ENCODE measurements around the gene XRN2. TPM values are rescaled to one million over a fixed set of nuclear protein-coding genes. Genes with fewer than 3 reads are reported as not detected.

XRN2 gene
- total RNA-seq, 3 donors from 2014 or later (not counting 1 experiment from before 2014, with no cell fraction given): 52.9 to 61.8 (median 57.4) TPM

Other genes starting within 250 kb of the XRN2 start
- gene LINC00237, start 197.0 kb upstream of the XRN2 start, total RNA-seq: not detected
- gene KIZ, start 177.2 kb upstream of the XRN2 start, total RNA-seq: 10 to 100 TPM; 32.9 to 38.2 (median 35.3) TPM
- not detected for gene NKX2-4, start 94.2 kb downstream of the XRN2 start, total RNA-seq
- gene NKX2-2, start 210.7 kb downstream of the XRN2 start, total RNA-seq: not detected

All from natural killer cell (primary cell).